Activated CD4-positive, alpha-beta T cell treated with anti-CD3 and anti-CD28 coated beads, Interleukin-2, Interleukin-4, amounts not matched to agents 100 ng/mL and 50 ng/mL, durations not matched to agents 16 hours and 8 hours (primary cell): ENCODE measurements around the gene CPNE4.
"Not testable (repeated sequence)": the region's sequence is repeated elsewhere in the genome, so short reads cannot be mapped to it uniquely, and the experiment has no call there.

Source experiments
- DNase-seq: peaks from one replicate; pipeline ENCODE4 v3.0.0-alpha.2; 2020; ENCODE audit warnings: low spot score

The CPNE4 gene

GRCh38 chr3:132034486-132035464 lies at the start of gene CPNE4:
Gene CPNE4 (minus strand): TSS chr3:132035014.
- peak; percentile 79 for DNase-seq

GRCh38 chr3:132083583-132084279 lies 48.9 kb upstream of the CPNE4 start:
- no peak for DNase-seq

- no peak for DNase-seq
Measured at GRCh38 chr3:132083159-132083558, 48.3 kb upstream of the CPNE4 start.

- no peak for DNase-seq
Measured at GRCh38 chr3:132079147-132079546, 44.3 kb upstream of the CPNE4 start.

- no peak for DNase-seq
Measured at GRCh38 chr3:132073771-132074170, 39.0 kb upstream of the CPNE4 start.

- no peak for DNase-seq
Measured at GRCh38 chr3:132071043-132071442, 36.2 kb upstream of the CPNE4 start.

GRCh38 chr3:132064114-132064513 lies 29.3 kb upstream of the CPNE4 start:
- DNase-seq, result no peak

- no peak for DNase-seq
Measured at GRCh38 chr3:132062535-132062934, 27.7 kb upstream of the CPNE4 start.

- DNase-seq, result no peak
Measured at GRCh38 chr3:132055872-132056271, 21.1 kb upstream of the CPNE4 start.

GRCh38 chr3:132047209-132047608 lies 12.4 kb upstream of the CPNE4 start:
- DNase-seq, result no peak

- DNase-seq, result not testable (repeated sequence)
Measured at GRCh38 chr3:132044874-132045273, 10.1 kb upstream of the CPNE4 start.

GRCh38 chr3:132042681-132043080 lies 7.9 kb upstream of the CPNE4 start:
- DNase-seq, result no peak

- peak; percentile 15 for DNase-seq
Measured at GRCh38 chr3:132038198-132038825, 3.5 kb upstream of the CPNE4 start.

GRCh38 chr3:132037581-132037980 lies 2.8 kb upstream of the CPNE4 start:
- no peak for DNase-seq

- DNase-seq, result no peak
Measured at GRCh38 chr3:132037056-132037455, 2.2 kb upstream of the CPNE4 start.

GRCh38 chr3:132034097-132034485 lies 723 bp downstream of the CPNE4 start:
- DNase-seq, result no peak

- DNase-seq, result no peak
Measured at GRCh38 chr3:132033471-132033870, 1.3 kb downstream of the CPNE4 start.

GRCh38 chr3:132032959-132033358 lies 1.9 kb downstream of the CPNE4 start:
- no peak for DNase-seq

GRCh38 chr3:132029182-132029902 lies 5.5 kb downstream of the CPNE4 start:
- DNase-seq, result peak; percentile 72

- DNase-seq, result no peak
Measured at GRCh38 chr3:132022914-132023313, 11.9 kb downstream of the CPNE4 start.

- no peak for DNase-seq
Measured at GRCh38 chr3:132020058-132020457, 14.8 kb downstream of the CPNE4 start.

- no peak for DNase-seq
Measured at GRCh38 chr3:132017137-132017536, 17.7 kb downstream of the CPNE4 start.
